NCI-H128 (cell line): ENCODE results near the gene SAFB2.

Experiments used
- DNase-seq: peaks from one replicate; lab custom pipeline; 2025; ENCODE audit not compliant: unreplicated experiment; lab: John Stamatoyannopoulos, UW

The SAFB2 gene

GRCh38 chr19:5635427-5635826 lies 12.9 kb upstream of the SAFB2 start:
- no peak for DNase-seq

GRCh38 chr19:5632657-5633056 lies 10.1 kb upstream of the SAFB2 start:
- DNase-seq: no peak

GRCh38 chr19:5632241-5632612 lies 9.7 kb upstream of the SAFB2 start:
- no peak for DNase-seq

GRCh38 chr19:5631567-5632240 lies 9.1 kb upstream of the SAFB2 start:
- DNase-seq: no peak

GRCh38 chr19:5628919-5629481 lies 6.4 kb upstream of the SAFB2 start:
- no peak for DNase-seq

GRCh38 chr19:5628461-5628860 lies 5.9 kb upstream of the SAFB2 start:
- no peak for DNase-seq

GRCh38 chr19:5627395-5627904 lies 4.9 kb upstream of the SAFB2 start:
- DNase-seq: no peak

- DNase-seq: no peak
Measured at GRCh38 chr19:5625641-5626040, 3.1 kb upstream of the SAFB2 start.

GRCh38 chr19:5624741-5625278 lies 2.2 kb upstream of the SAFB2 start:
- DNase-seq: no peak

- DNase-seq: no peak
Measured at GRCh38 chr19:5624018-5624663, 1.6 kb upstream of the SAFB2 start.

GRCh38 chr19:5623397-5624017 lies 931 bp upstream of the SAFB2 start:
- DNase-seq: no peak

- no peak for DNase-seq
Measured at GRCh38 chr19:5621945-5622464, 571 bp downstream of the SAFB2 start.

GRCh38 chr19:5621311-5621944 lies 1.1 kb downstream of the SAFB2 start:
- no peak for DNase-seq

GRCh38 chr19:5619946-5620345 lies 2.6 kb downstream of the SAFB2 start:
- DNase-seq: no peak

GRCh38 chr19:5618591-5618990 lies 4.0 kb downstream of the SAFB2 start:
- no peak for DNase-seq

GRCh38 chr19:5617080-5617479 lies 5.5 kb downstream of the SAFB2 start:
- DNase-seq: no peak

GRCh38 chr19:5615756-5616327 lies 6.7 kb downstream of the SAFB2 start:
- no peak for DNase-seq

- DNase-seq: no peak
Measured at GRCh38 chr19:5612891-5613865, 9.4 kb downstream of the SAFB2 start.

GRCh38 chr19:5609881-5610448 lies 12.6 kb downstream of the SAFB2 start:
- no peak for DNase-seq
